Measurements from ENCODE around the gene RNU1-1. TPM values are rescaled to one million over a fixed set of nuclear protein-coding genes. Genes with fewer than 3 reads are reported as not detected.
A peak's percentile ranks its signal among the peaks of the same experiment; 100 is the strongest.
"Not testable (repeated sequence)": the region's sequence is repeated elsewhere in the genome, so short reads cannot be mapped to it uniquely, and the experiment has no call there.

RNU1-1 gene
- total and polyA plus RNA-seq, 2 of the 8 experiments (the other 6 are each of a cell fraction or from before 2014, with no cell fraction given), result 145 to 1,303 TPM

- TF ChIP-seq POLR2A (IDR thresholded peaks at IDR 0.05; ENCODE audit: control extremely low read depth in 1 of 2, low read depth in 2 of 2, low read length in 2 of 2) (peak; percentile 73 to 87), GTF2F1 (IDR thresholded peaks at IDR 0.05; ENCODE audit: borderline replicate concordance, low read depth, low read length) (peak; percentile 92), TAF1 (IDR thresholded peaks at IDR 0.05; ENCODE audit: low read depth, low read length) (0 out of 2 replicates have a peak, but pooled peaks have one; percentile 30)
Measured at GRCh38 chr1:16514107-16515055, at the start of gene RNU1-1 (continued).

GRCh38 chr1:16561035-16561434, 47.0 kb upstream of the RNU1-1 start:
- H3K4me3 ChIP-seq (ENCODE audit: extremely low read depth in 1 of 4, insufficient read depth in 2 of 4, low read depth in 3 of 4, low read length in 4 of 4); H2BK5ac ChIP-seq (ENCODE audit: low read depth, low read length); H3K79me2 ChIP-seq (ENCODE audit: control insufficient read depth in 1 of 2, insufficient read depth in 2 of 2, low read length in 2 of 2); H3K36me3 ChIP-seq (ENCODE audit: control insufficient read depth in 2 of 4, insufficient read depth in 4 of 4, low read length in 3 of 4); H3K4me2 ChIP-seq (ENCODE audit: insufficient read depth in 1 of 2, low read depth in 2 of 2, low read length in 2 of 2); H3K4me1 ChIP-seq (replicated peaks in 1 of 4; ENCODE audit: control insufficient read depth in 3 of 4, insufficient read depth in 4 of 4, low read length in 3 of 4); FAIRE-seq; H3K9ac ChIP-seq (replicated peaks in 1 of 4; ENCODE audit: extremely low read depth in 1 of 4, low read depth in 3 of 4, low read length in 3 of 4); H2AK5ac ChIP-seq (ENCODE audit: low read depth, low read length); H3K79me1 ChIP-seq (ENCODE audit: low read depth, low read length); H4K20me1 ChIP-seq (replicated peaks in 1 of 2; ENCODE audit: control insufficient read depth in 1 of 2, insufficient read depth in 2 of 2, low read length in 2 of 2); H3K14ac ChIP-seq (ENCODE audit: insufficient read length); H4K5ac ChIP-seq (ENCODE audit: insufficient read length, low read depth, low read length); H2BK20ac ChIP-seq (ENCODE audit: low read length); H2BK15ac ChIP-seq (ENCODE audit: low read length); H4K8ac ChIP-seq (ENCODE audit: extremely low read depth, insufficient read depth, low read length); H3K9me3 ChIP-seq (ENCODE audit: insufficient read depth in 2 of 2, low read depth in 1 of 2, low read length in 1 of 2); H3K27me3 ChIP-seq (replicated peaks in 1 of 4; ENCODE audit: control insufficient read depth in 3 of 4, extremely low read depth in 1 of 4, insufficient read depth in 3 of 4, low read length in 3 of 4); H2BK120ac ChIP-seq (replicated peaks; ENCODE audit: low read depth, low read length); H3K23me2 ChIP-seq (ENCODE audit: low read depth, low read length); DNase-seq (ENCODE audit: low read depth in 1 of 2, low spot score in 2 of 2); H2AFZ ChIP-seq (ENCODE audit: low read length); H3K4ac ChIP-seq (replicated peaks; ENCODE audit: insufficient read length, low read depth, low read length); H3K56ac ChIP-seq (replicated peaks; ENCODE audit: insufficient read length, low read depth, low read length); H4K91ac ChIP-seq (replicated peaks; ENCODE audit: insufficient read length, low read length); H3K18ac ChIP-seq (ENCODE audit: extremely low read depth, low read length); H3K27ac ChIP-seq (ENCODE audit: low read depth, low read length); H3K23ac ChIP-seq (ENCODE audit: insufficient read length); H2BK12ac ChIP-seq (ENCODE audit: low read depth, low read length); POLR2A ChIA-PET (ENCODE audit: partially characterized antibody): not testable (repeated sequence)
- CTCF ChIA-PET (ENCODE audit: partially characterized antibody), result interaction anchor here (1.1 to 1.2 kb wide), 2 partner anchors 48 to 425 kb away, joined by 3 read pairs; no protein-coding TSS in a partner anchor
- WGBS, 2 experiments (ENCODE audit: extremely low coverage in 1 of 2, insufficient coverage in 1 of 2, insufficient read length in 1 of 2, insufficient replicate concordance in 2 of 2, low coverage in 1 of 2, low lambda C conversion rate in 2 of 2, missing lambda C conversion rate in 1 of 2), result 74% methylated on average over 3 of the region's 4 CpGs; no CpG with 5 or more reads in 1 of the 2 experiments

All from H1 (cell line).